Measurements from ENCODE around the gene ULK3.

DNA sequence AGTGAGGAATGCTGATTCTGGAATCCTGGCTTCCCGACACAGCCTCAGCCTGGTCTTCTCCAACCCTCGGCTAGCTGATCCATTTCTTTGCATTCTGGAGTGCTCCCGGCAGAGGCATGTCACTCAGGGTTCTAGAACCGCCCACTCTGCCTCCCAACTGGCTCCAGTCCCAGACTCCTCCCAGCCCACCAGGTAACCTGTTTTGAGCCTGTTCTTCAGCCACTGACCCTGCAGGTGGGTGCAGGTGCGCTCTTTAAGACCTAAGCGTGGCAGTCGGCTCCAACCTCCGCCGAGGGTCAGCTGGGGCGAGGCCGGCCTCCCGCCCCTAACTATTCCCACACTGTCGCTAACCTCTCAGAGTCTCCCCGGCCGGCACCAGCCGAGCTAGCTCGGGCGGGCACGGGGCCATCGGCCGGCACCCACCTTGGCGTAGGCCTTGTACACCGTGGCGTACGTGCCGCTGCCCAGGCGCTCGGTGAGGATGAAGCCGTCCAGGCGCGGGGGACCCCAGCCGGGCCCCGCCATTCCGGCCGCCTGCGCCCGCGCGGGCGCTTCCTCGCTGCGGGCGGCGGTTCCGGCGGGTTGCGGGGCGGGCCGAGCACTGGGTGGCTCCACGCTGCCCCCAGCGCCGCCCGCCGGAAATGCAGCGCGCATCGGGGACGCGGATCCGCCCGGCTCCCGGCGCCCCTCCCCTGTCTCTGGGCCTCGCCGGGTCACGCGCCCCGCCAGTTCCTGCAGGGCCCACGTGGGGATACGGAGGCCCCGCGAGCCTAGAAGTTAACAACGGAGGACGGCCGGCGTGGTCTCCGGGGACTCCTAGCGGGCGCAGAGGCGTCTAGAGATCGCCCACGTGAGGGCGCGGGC lies at the start of gene ULK3:
- TF ChIP-seq, protein P1, sequence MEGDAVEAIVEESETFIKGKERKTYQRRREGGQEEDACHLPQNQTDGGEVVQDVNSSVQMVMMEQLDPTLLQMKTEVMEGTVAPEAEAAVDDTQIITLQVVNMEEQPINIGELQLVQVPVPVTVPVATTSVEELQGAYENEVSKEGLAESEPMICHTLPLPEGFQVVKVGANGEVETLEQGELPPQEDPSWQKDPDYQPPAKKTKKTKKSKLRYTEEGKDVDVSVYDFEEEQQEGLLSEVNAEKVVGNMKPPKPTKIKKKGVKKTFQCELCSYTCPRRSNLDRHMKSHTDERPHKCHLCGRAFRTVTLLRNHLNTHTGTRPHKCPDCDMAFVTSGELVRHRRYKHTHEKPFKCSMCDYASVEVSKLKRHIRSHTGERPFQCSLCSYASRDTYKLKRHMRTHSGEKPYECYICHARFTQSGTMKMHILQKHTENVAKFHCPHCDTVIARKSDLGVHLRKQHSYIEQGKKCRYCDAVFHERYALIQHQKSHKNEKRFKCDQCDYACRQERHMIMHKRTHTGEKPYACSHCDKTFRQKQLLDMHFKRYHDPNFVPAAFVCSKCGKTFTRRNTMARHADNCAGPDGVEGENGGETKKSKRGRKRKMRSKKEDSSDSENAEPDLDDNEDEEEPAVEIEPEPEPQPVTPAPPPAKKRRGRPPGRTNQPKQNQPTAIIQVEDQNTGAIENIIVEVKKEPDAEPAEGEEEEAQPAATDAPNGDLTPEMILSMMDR (IDR thresholded peaks at IDR 0.05) = peak; percentile 76
- TF ChIP-seq, protein P2, sequence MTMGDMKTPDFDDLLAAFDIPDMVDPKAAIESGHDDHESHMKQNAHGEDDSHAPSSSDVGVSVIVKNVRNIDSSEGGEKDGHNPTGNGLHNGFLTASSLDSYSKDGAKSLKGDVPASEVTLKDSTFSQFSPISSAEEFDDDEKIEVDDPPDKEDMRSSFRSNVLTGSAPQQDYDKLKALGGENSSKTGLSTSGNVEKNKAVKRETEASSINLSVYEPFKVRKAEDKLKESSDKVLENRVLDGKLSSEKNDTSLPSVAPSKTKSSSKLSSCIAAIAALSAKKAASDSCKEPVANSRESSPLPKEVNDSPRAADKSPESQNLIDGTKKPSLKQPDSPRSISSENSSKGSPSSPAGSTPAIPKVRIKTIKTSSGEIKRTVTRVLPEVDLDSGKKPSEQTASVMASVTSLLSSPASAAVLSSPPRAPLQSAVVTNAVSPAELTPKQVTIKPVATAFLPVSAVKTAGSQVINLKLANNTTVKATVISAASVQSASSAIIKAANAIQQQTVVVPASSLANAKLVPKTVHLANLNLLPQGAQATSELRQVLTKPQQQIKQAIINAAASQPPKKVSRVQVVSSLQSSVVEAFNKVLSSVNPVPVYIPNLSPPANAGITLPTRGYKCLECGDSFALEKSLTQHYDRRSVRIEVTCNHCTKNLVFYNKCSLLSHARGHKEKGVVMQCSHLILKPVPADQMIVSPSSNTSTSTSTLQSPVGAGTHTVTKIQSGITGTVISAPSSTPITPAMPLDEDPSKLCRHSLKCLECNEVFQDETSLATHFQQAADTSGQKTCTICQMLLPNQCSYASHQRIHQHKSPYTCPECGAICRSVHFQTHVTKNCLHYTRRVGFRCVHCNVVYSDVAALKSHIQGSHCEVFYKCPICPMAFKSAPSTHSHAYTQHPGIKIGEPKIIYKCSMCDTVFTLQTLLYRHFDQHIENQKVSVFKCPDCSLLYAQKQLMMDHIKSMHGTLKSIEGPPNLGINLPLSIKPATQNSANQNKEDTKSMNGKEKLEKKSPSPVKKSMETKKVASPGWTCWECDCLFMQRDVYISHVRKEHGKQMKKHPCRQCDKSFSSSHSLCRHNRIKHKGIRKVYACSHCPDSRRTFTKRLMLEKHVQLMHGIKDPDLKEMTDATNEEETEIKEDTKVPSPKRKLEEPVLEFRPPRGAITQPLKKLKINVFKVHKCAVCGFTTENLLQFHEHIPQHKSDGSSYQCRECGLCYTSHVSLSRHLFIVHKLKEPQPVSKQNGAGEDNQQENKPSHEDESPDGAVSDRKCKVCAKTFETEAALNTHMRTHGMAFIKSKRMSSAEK (CRISPR knock-in tag; IDR thresholded peaks at IDR 0.05; ENCODE audit: borderline replicate concordance) = no peak
- TF ChIP-seq, protein P3, sequence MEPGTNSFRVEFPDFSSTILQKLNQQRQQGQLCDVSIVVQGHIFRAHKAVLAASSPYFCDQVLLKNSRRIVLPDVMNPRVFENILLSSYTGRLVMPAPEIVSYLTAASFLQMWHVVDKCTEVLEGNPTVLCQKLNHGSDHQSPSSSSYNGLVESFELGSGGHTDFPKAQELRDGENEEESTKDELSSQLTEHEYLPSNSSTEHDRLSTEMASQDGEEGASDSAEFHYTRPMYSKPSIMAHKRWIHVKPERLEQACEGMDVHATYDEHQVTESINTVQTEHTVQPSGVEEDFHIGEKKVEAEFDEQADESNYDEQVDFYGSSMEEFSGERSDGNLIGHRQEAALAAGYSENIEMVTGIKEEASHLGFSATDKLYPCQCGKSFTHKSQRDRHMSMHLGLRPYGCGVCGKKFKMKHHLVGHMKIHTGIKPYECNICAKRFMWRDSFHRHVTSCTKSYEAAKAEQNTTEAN (CRISPR knock-in tag; IDR thresholded peaks at IDR 0.05) = no peak
- TF ChIP-seq TEAD4 (CRISPR knock-in tag; IDR thresholded peaks at IDR 0.05) = peak; percentile 1
- TF ChIP-seq, protein P4, sequence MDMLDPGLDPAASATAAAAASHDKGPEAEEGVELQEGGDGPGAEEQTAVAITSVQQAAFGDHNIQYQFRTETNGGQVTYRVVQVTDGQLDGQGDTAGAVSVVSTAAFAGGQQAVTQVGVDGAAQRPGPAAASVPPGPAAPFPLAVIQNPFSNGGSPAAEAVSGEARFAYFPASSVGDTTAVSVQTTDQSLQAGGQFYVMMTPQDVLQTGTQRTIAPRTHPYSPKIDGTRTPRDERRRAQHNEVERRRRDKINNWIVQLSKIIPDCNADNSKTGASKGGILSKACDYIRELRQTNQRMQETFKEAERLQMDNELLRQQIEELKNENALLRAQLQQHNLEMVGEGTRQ (CRISPR knock-in tag; IDR thresholded peaks at IDR 0.05) = peak; percentile 89
- TF ChIP-seq NR2C2 (CRISPR knock-in tag; IDR thresholded peaks at IDR 0.05) = no peak
- TF ChIP-seq, protein P5, sequence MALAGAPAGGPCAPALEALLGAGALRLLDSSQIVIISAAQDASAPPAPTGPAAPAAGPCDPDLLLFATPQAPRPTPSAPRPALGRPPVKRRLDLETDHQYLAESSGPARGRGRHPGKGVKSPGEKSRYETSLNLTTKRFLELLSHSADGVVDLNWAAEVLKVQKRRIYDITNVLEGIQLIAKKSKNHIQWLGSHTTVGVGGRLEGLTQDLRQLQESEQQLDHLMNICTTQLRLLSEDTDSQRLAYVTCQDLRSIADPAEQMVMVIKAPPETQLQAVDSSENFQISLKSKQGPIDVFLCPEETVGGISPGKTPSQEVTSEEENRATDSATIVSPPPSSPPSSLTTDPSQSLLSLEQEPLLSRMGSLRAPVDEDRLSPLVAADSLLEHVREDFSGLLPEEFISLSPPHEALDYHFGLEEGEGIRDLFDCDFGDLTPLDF (CRISPR knock-in tag; IDR thresholded peaks at IDR 0.05) = no peak
- TF ChIP-seq, protein P6, sequence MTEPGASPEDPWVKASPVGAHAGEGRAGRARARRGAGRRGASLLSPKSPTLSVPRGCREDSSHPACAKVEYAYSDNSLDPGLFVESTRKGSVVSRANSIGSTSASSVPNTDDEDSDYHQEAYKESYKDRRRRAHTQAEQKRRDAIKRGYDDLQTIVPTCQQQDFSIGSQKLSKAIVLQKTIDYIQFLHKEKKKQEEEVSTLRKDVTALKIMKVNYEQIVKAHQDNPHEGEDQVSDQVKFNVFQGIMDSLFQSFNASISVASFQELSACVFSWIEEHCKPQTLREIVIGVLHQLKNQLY (CRISPR knock-in tag; IDR thresholded peaks at IDR 0.05) = no peak; the same call in 1 of the 2 replicates
- no peak for TF ChIP-seq FOXJ3 (CRISPR knock-in tag; IDR thresholded peaks at IDR 0.05; ENCODE audit: borderline replicate concordance)
- TF ChIP-seq, protein P7, sequence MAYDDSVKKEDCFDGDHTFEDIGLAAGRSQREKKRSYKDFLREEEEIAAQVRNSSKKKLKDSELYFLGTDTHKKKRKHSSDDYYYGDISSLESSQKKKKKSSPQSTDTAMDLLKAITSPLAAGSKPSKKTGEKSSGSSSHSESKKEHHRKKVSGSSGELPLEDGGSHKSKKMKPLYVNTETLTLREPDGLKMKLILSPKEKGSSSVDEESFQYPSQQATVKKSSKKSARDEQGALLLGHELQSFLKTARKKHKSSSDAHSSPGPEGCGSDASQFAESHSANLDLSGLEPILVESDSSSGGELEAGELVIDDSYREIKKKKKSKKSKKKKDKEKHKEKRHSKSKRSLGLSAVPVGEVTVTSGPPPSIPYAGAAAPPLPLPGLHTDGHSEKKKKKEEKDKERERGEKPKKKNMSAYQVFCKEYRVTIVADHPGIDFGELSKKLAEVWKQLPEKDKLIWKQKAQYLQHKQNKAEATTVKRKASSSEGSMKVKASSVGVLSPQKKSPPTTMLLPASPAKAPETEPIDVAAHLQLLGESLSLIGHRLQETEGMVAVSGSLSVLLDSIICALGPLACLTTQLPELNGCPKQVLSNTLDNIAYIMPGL (CRISPR knock-in tag; IDR thresholded peaks at IDR 0.05) = peak; percentile 55; the same call in 1 of the 2 replicates
- TF ChIP-seq TP53 (CRISPR knock-in tag; IDR thresholded peaks at IDR 0.05) = peak; percentile 53; the same call in 1 of the 2 replicates
- TF ChIP-seq FOXK1 (CRISPR knock-in tag; IDR thresholded peaks at IDR 0.05) = no peak
- TF ChIP-seq, protein P8, sequence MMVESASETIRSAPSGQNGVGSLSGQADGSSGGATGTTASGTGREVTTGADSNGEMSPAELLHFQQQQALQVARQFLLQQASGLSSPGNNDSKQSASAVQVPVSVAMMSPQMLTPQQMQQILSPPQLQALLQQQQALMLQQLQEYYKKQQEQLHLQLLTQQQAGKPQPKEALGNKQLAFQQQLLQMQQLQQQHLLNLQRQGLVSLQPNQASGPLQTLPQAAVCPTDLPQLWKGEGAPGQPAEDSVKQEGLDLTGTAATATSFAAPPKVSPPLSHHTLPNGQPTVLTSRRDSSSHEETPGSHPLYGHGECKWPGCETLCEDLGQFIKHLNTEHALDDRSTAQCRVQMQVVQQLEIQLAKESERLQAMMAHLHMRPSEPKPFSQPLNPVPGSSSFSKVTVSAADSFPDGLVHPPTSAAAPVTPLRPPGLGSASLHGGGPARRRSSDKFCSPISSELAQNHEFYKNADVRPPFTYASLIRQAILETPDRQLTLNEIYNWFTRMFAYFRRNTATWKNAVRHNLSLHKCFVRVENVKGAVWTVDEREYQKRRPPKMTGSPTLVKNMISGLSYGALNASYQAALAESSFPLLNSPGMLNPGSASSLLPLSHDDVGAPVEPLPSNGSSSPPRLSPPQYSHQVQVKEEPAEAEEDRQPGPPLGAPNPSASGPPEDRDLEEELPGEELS (CRISPR knock-in tag; IDR thresholded peaks at IDR 0.05) = peak; percentile 19; the same call in 1 of the 2 replicates
- TF ChIP-seq, protein P9, sequence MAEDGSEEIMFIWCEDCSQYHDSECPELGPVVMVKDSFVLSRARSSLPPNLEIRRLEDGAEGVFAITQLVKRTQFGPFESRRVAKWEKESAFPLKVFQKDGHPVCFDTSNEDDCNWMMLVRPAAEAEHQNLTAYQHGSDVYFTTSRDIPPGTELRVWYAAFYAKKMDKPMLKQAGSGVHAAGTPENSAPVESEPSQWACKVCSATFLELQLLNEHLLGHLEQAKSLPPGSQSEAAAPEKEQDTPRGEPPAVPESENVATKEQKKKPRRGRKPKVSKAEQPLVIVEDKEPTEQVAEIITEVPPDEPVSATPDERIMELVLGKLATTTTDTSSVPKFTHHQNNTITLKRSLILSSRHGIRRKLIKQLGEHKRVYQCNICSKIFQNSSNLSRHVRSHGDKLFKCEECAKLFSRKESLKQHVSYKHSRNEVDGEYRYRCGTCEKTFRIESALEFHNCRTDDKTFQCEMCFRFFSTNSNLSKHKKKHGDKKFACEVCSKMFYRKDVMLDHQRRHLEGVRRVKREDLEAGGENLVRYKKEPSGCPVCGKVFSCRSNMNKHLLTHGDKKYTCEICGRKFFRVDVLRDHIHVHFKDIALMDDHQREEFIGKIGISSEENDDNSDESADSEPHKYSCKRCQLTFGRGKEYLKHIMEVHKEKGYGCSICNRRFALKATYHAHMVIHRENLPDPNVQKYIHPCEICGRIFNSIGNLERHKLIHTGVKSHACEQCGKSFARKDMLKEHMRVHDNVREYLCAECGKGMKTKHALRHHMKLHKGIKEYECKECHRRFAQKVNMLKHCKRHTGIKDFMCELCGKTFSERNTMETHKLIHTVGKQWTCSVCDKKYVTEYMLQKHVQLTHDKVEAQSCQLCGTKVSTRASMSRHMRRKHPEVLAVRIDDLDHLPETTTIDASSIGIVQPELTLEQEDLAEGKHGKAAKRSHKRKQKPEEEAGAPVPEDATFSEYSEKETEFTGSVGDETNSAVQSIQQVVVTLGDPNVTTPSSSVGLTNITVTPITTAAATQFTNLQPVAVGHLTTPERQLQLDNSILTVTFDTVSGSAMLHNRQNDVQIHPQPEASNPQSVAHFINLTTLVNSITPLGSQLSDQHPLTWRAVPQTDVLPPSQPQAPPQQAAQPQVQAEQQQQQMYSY (CRISPR knock-in tag; IDR thresholded peaks at IDR 0.05) = peak; percentile 70

All from WTC11 (cell line).